CD8-positive, alpha-beta memory T cell (primary cell): ENCODE results near the gene UHMK1. TPM values are rescaled to one million over a fixed set of nuclear protein-coding genes. Genes with fewer than 3 reads are reported as not detected.

ENCODE experiments used
- CTCF ChIA-PET: fragments of 350-600 bp; sonication (Branson Sonifier 250); formaldehyde crosslinking; loops from one replicate; lab custom pipeline; 2021; ENCODE audit warnings: antibody characterized with exemption; lab: Charles Lee
- POLR2A ChIA-PET: fragments of 350-600 bp; sonication (Branson Sonifier 250); formaldehyde crosslinking; loops from one replicate; lab custom pipeline; 2021; ENCODE audit warnings: antibody characterized with exemption; lab: Charles Lee
- DNase-seq, 5 donors: peaks; one replicate each; pipeline versions ENCODE4 v3.0.0 to v3.0.0-alpha.2; 2020 to 2022; ENCODE audit warnings: mixed read lengths in 1 of 5
- H3K27ac ChIP-seq: one replicate; pipeline ENCODE4 v1.7.0; 2013; ENCODE audit warnings: low read depth, mild to moderate bottlenecking, low read length, moderate library complexity
- H3K27me3 ChIP-seq: 2 replicates; pipeline ENCODE4 v1.7.0; 2013; ENCODE audit warnings: low read length, mild to moderate bottlenecking; ENCODE audit not compliant: insufficient read depth, poor library complexity, severe bottlenecking
- H3K36me3 ChIP-seq: 2 replicates; pipeline ENCODE4 v1.7.0; 2013; ENCODE audit warnings: mild to moderate bottlenecking, low read length, moderate library complexity; ENCODE audit not compliant: insufficient read depth
- H3K4me1 ChIP-seq: 2 replicates; pipeline ENCODE4 v1.7.0; 2013; ENCODE audit warnings: mild to moderate bottlenecking, low read length, moderate library complexity; ENCODE audit not compliant: insufficient read depth
- H3K4me3 ChIP-seq: 2 replicates; pipeline ENCODE4 v1.7.0; 2013; ENCODE audit warnings: mild to moderate bottlenecking, low read length
- H3K9me3 ChIP-seq: 2 replicates; pipeline ENCODE4 v1.7.0; 2013; ENCODE audit warnings: mild to moderate bottlenecking, low read length
- H3K27ac Mint-ChIP-seq, 8 donors: one replicate each; pipeline ENCODE4 v1.8.0; 2020 to 2021; ENCODE audit warnings: mixed read lengths in 8 of 8, mild to moderate bottlenecking in 6 of 8, inconsistent platforms in 3 of 8, moderate library complexity in 3 of 8
- H3K27me3 Mint-ChIP-seq, 2 donors: one replicate each; pipeline ENCODE4 v1.8.0; 2020 to 2021; ENCODE audit warnings: mixed read lengths in 2 of 2, mild to moderate bottlenecking in 1 of 2, moderate library complexity in 1 of 2
- H3K36me3 Mint-ChIP-seq, 3 donors: one replicate each; pipeline ENCODE4 v1.8.0; 2020 to 2021; ENCODE audit warnings: mixed read lengths in 3 of 3, inconsistent platforms in 1 of 3, mild to moderate bottlenecking in 1 of 3
- H3K4me1 Mint-ChIP-seq, 3 donors: one replicate each; pipeline ENCODE4 v1.8.0; 2020 to 2021; ENCODE audit warnings: mixed read lengths in 3 of 3, inconsistent platforms in 1 of 3, mild to moderate bottlenecking in 1 of 3
- H3K4me3 Mint-ChIP-seq, 7 donors: one replicate each; pipeline ENCODE4 v1.8.0; 2020 to 2021; ENCODE audit warnings: mixed read lengths in 7 of 7, mild to moderate bottlenecking in 6 of 7, moderate library complexity in 4 of 7, inconsistent platforms in 2 of 7
- H3K9me3 Mint-ChIP-seq, 5 donors: one replicate each; pipeline ENCODE4 v1.8.0; 2020 to 2022; ENCODE audit warnings: mixed read lengths in 5 of 5, mild to moderate bottlenecking in 3 of 5, moderate library complexity in 2 of 5, inconsistent platforms in 1 of 5
- polyA plus RNA-seq: library from polyadenylated mRNA; unstranded; fragments of 300-500 nt; fragmentation: Illumina TruSeq; gene quantifications from one replicate; pipeline ENCODE4 v1.2.3, GENCODE V29; 2021
- total RNA-seq, 2 experiments: library from RNA; stranded (reverse); gene quantifications; one replicate each; pipeline ENCODE4 v1.2.3, GENCODE V29; 2021

Gene UHMK1
- total and polyA plus RNA-seq, 3 experiments from 2014 or later: 54.3 to 67.9 (median 67.7) TPM

- H3K36me3 ChIP-seq: no peaks in the 10 kb centered on the region
- CTCF ChIA-PET: no interaction called here
- Mint-ChIP-seq H3K27ac (peak overlapping the region in 1 of 8 donors; percentile 43), H3K4me1 (no peaks in the 10 kb centered on the region), H3K27me3 (no peaks in the 10 kb centered on the region), H3K4me3 (no peak overlapping the region), H3K36me3 (peaks cover 3 to 6% (median 3%) of the 10 kb centered on the region in 3 donors), H3K9me3 (no peaks in the 10 kb centered on the region)
- POLR2A ChIA-PET: no interaction called here
- H3K9me3 ChIP-seq: no peaks in the 10 kb centered on the region
- no peak overlapping the region for H3K27ac ChIP-seq
- no peak overlapping the region for H3K4me3 ChIP-seq
- H3K27me3 ChIP-seq: no peaks in the 10 kb centered on the region
- H3K4me1 ChIP-seq: no peaks in the 10 kb centered on the region
- DNase-seq: no peak
Measured at GRCh38 chr1:162535501-162535900, 37.9 kb downstream of the UHMK1 start.

- Histone ChIP-seq H3K36me3 (no peaks in the 10 kb centered on the region), H3K9me3 (no peaks in the 10 kb centered on the region), H3K27me3 (no peaks in the 10 kb centered on the region), H3K4me3 (no peak overlapping the region), H3K4me1 (no peaks in the 10 kb centered on the region), H3K27ac (no peak overlapping the region)
- Mint-ChIP-seq H3K36me3 (peaks cover 2 to 8% (median 6%) of the 10 kb centered on the region in 3 donors), H3K4me3 (no peak overlapping the region), H3K27me3 (no peaks in the 10 kb centered on the region), H3K4me1 (no peaks in the 10 kb centered on the region), H3K9me3 (no peaks in the 10 kb centered on the region), H3K27ac (no peak overlapping the region)
- no peak for DNase-seq
- CTCF ChIA-PET: no interaction called here
- POLR2A ChIA-PET: no interaction called here
Measured at GRCh38 chr1:162536511-162536910, 38.9 kb downstream of the UHMK1 start.

- Mint-ChIP-seq H3K27me3 (no peaks in the 10 kb centered on the region), H3K4me1 (no peaks in the 10 kb centered on the region), H3K36me3 (peaks cover 0 to 11% (median 5%) of the 10 kb centered on the region in 3 donors), H3K4me3 (no peak overlapping the region), H3K27ac (peak overlapping the region in 1 of 8 donors; percentile 9), H3K9me3 (peaks cover 0 to 5% (median 0%) of the 10 kb centered on the region in 5 donors)
- Histone ChIP-seq H3K9me3 (no peaks in the 10 kb centered on the region), H3K36me3 (no peaks in the 10 kb centered on the region), H3K4me3 (no peak overlapping the region), H3K27me3 (no peaks in the 10 kb centered on the region), H3K4me1 (no peaks in the 10 kb centered on the region), H3K27ac (no peak overlapping the region)
- ChIA-PET POLR2A (interaction anchor here (0.7 kb wide), 1 partner anchor 548 kb away, joined by 10 read pairs; no protein-coding TSS in a partner anchor), CTCF (no interaction called here)
- no peak for DNase-seq
Measured at GRCh38 chr1:162537216-162537615, 39.6 kb downstream of the UHMK1 start.

GRCh38 chr1:162538815-162539431 lies 41.3 kb downstream of the UHMK1 start:
- peaks cover 3 to 14% (median 5%) of the 10 kb centered on the region in 5 donors for H3K9me3 Mint-ChIP-seq

GRCh38 chr1:162541619-162542141 lies 44.1 kb downstream of the UHMK1 start:
- Histone ChIP-seq H3K36me3 (no peaks in the 10 kb centered on the region), H3K27me3 (no peaks in the 10 kb centered on the region), H3K4me3 (no peak overlapping the region), H3K9me3 (no peaks in the 10 kb centered on the region), H3K27ac (no peak overlapping the region), H3K4me1 (no peaks in the 10 kb centered on the region)
- POLR2A ChIA-PET: no interaction called here
- Mint-ChIP-seq H3K4me3 (no peak overlapping the region), H3K9me3 (peaks cover 3 to 14% (median 5%) of the 10 kb centered on the region in 5 donors), H3K27me3 (peaks cover 0 to 3% of the 10 kb centered on the region in 2 donors), H3K27ac (no peak overlapping the region), H3K36me3 (peaks cover 0 to 20% (median 5%) of the 10 kb centered on the region in 3 donors), H3K4me1 (no peaks in the 10 kb centered on the region)
- DNase-seq: no peak
- CTCF ChIA-PET: no interaction called here

More at GRCh38 chr1:162538815-162539431, 41.3 kb downstream of the UHMK1 start:
- H3K27ac Mint-ChIP-seq: peak overlapping the region in 1 of 8 donors; percentile 17
- ChIA-PET POLR2A (no interaction called here), CTCF (no interaction called here)
- Histone ChIP-seq H3K4me3 (no peak overlapping the region), H3K4me1 (no peaks in the 10 kb centered on the region), H3K9me3 (no peaks in the 10 kb centered on the region), H3K27ac (no peak overlapping the region), H3K27me3 (no peaks in the 10 kb centered on the region), H3K36me3 (no peaks in the 10 kb centered on the region)
- H3K4me3 Mint-ChIP-seq: no peak overlapping the region
- DNase-seq: no peak
- H3K4me1 Mint-ChIP-seq: no peaks in the 10 kb centered on the region
- H3K36me3 Mint-ChIP-seq: peaks cover 0 to 17% (median 6%) of the 10 kb centered on the region in 3 donors
- H3K27me3 Mint-ChIP-seq: no peaks in the 10 kb centered on the region

GRCh38 chr1:162543228-162543627 lies 45.6 kb downstream of the UHMK1 start:
- Histone ChIP-seq H3K4me3 (no peak overlapping the region), H3K36me3 (no peaks in the 10 kb centered on the region), H3K4me1 (no peaks in the 10 kb centered on the region), H3K27me3 (no peaks in the 10 kb centered on the region), H3K9me3 (no peaks in the 10 kb centered on the region), H3K27ac (no peak overlapping the region)
- Mint-ChIP-seq H3K27ac (peak overlapping the region in 1 of 8 donors; percentile 54), H3K27me3 (peaks cover 0 to 3% of the 10 kb centered on the region in 2 donors), H3K9me3 (peaks cover 3 to 14% (median 5%) of the 10 kb centered on the region in 5 donors), H3K4me1 (peaks cover 0 to 6% (median 3%) of the 10 kb centered on the region in 3 donors), H3K36me3 (peaks cover 0 to 23% (median 5%) of the 10 kb centered on the region in 3 donors), H3K4me3 (no peak overlapping the region)
- ChIA-PET POLR2A (no interaction called here), CTCF (no interaction called here)
- no peak for DNase-seq

GRCh38 chr1:162548170-162548569 lies 50.6 kb downstream of the UHMK1 start:
- peaks cover 0 to 16% (median 9%) of the 10 kb centered on the region in 3 donors for H3K4me1 Mint-ChIP-seq
- Histone ChIP-seq H3K4me1 (no peaks in the 10 kb centered on the region), H3K27ac (no peak overlapping the region), H3K4me3 (no peak overlapping the region), H3K27me3 (no peaks in the 10 kb centered on the region), H3K36me3 (no peaks in the 10 kb centered on the region), H3K9me3 (no peaks in the 10 kb centered on the region)
- H3K27me3 Mint-ChIP-seq: peaks cover 0 to 3% of the 10 kb centered on the region in 2 donors
- peak in 3 of 5 donors; percentile 7 to 39 (median 23) for DNase-seq
- CTCF ChIA-PET: no interaction called here
- POLR2A ChIA-PET: no interaction called here
- H3K9me3 Mint-ChIP-seq: peaks cover 0 to 7% (median 4%) of the 10 kb centered on the region in 5 donors
- peak overlapping the region in 5 of 7 donors; percentile 35 to 66 (median 39) for H3K4me3 Mint-ChIP-seq
- H3K27ac Mint-ChIP-seq: peak overlapping the region in 7 of 8 donors; percentile 87 to 98 (median 91)
- peaks cover 0 to 16% (median 0%) of the 10 kb centered on the region in 3 donors for H3K36me3 Mint-ChIP-seq

GRCh38 chr1:162549001-162549400 lies 51.4 kb downstream of the UHMK1 start:
- Histone ChIP-seq H3K9me3 (no peaks in the 10 kb centered on the region), H3K27ac (no peak overlapping the region), H3K27me3 (no peaks in the 10 kb centered on the region), H3K36me3 (no peaks in the 10 kb centered on the region), H3K4me3 (no peak overlapping the region), H3K4me1 (no peaks in the 10 kb centered on the region)
- ChIA-PET CTCF (no interaction called here), POLR2A (no interaction called here)
- Mint-ChIP-seq H3K27me3 (peaks cover 0 to 3% of the 10 kb centered on the region in 2 donors), H3K9me3 (no peaks in the 10 kb centered on the region), H3K27ac (peak overlapping the region in 5 of 8 donors; percentile 20 to 86 (median 66)), H3K4me3 (no peak overlapping the region), H3K36me3 (peaks cover 0 to 12% (median 0%) of the 10 kb centered on the region in 3 donors), H3K4me1 (peaks cover 0 to 16% (median 9%) of the 10 kb centered on the region in 3 donors)
- no peak for DNase-seq
